Measurements from ENCODE around the gene ATXN1.

GRCh38 chr6:16329233-16329632, 432.0 kb downstream of the ATXN1 start:
- TF ChIP-seq POLR2AphosphoS5 (IDR thresholded peaks at IDR 0.05) (no peak), EZH2 (IDR thresholded peaks at IDR 0.05; ENCODE audit: borderline replicate concordance, insufficient read depth, low read length, poor library complexity, severe bottlenecking) (no peak), CTCF (IDR thresholded peaks at IDR 0.05; ENCODE audit: poor library complexity, severe bottlenecking) (no peak), EP300 (conservative IDR thresholded peaks at IDR 0.05; ENCODE audit: poor library complexity, severe bottlenecking) (no peak), TAF1 (IDR thresholded peaks at IDR 0.05; ENCODE audit: low read depth) (no peak)

Data from neural cell (in vitro differentiated cells).